ENCODE measurements around the gene MRPL54. TPM values are rescaled to one million over a fixed set of nuclear protein-coding genes. Genes with fewer than 3 reads are reported as not detected.

Gene MRPL54
- 10 to 100 TPM; 58.5 to 75.1 TPM for total RNA-seq

- peaks cover 25 to 31% of the 10 kb centered on the region in 2 donors for H3K4me1 Mint-ChIP-seq (ENCODE audit: low read depth in 2 of 2)
- H3K4me3 Mint-ChIP-seq, result peak within 1 kb of the TSS; percentile 94
- H3K36me3 Mint-ChIP-seq, result no peaks in the 10 kb centered on the region
- peak; percentile 100 for DNase-seq (ENCODE audit: low spot score)
- no peaks in the 10 kb centered on the region for H3K9me3 Mint-ChIP-seq
- H3K27me3 Mint-ChIP-seq, result no peaks in the 10 kb centered on the region
- peak; percentile 92 for ATAC-seq
- H3K27ac Mint-ChIP-seq, result peak within 1 kb of the TSS; percentile 100
Observed at GRCh38 chr19:3762501-3763459, at the start of gene MRPL54. TSS of gene MRPL54 (plus strand) at chr19:3762682. CDS start at chr19:3762701, 19 bp downstream.

DNA sequence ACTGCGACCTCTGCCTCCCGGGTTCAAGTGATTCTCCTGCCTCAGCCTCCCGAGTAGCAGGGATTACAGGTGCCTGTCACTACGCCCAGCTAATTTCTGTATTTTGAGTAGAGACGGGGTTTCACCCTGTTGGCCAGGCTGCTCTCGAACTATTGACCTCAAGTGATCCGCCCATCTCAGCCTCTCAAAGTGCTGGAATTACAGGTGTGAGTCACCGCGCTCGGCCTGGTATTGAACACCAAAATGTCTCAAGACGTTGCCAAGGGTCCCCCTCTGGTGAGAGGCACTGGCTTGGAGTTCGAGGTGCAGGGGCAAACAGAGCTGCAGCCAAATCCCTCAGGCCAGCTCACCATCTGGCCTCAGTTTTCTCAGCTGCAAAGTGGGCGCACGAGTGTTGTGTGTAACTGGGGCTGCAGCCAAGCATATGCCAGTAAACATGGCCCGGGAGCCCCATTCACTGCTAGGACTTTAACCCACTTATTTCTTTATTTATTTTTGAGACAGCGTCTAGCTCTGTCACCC lies 46.3 kb upstream of the MRPL54 start:
- ATAC-seq (no peak), DNase-seq (ENCODE audit: low spot score) (peak; percentile 44)
- Mint-ChIP-seq H3K27me3 (no peaks in the 10 kb centered on the region), H3K4me1 (ENCODE audit: low read depth in 2 of 2) (peaks cover 0 to 4% of the 10 kb centered on the region in 2 donors), H3K27ac (no peak overlapping the region), H3K9me3 (no peaks in the 10 kb centered on the region), H3K4me3 (no peak overlapping the region), H3K36me3 (no peaks in the 10 kb centered on the region)

DNA sequence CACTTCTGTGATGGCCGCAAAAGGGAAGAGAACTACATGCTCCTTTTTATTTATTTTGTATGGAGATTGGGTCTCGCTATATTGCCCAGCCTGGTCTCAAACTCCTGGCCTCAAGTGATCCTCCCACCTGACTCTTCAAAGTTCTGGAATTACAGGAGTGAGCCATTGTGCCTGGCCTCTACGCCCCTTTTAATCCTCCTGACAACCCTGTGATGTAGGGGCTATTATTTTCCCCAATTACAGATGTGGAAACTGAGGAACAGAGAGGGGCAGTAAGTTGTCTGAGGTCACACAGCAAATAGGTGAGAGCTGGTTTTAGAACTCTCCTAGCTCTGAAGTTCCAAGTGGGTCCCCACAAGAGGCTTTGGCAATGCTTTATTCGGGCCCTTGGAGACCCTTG lies 42.6 kb upstream of the MRPL54 start:
- H3K4me3 Mint-ChIP-seq, result no peak overlapping the region
- no peak for DNase-seq (ENCODE audit: low spot score)
- H3K4me1 Mint-ChIP-seq (ENCODE audit: low read depth in 2 of 2), result peaks cover 0 to 6% of the 10 kb centered on the region in 2 donors
- H3K27me3 Mint-ChIP-seq, result no peaks in the 10 kb centered on the region
- no peaks in the 10 kb centered on the region for H3K9me3 Mint-ChIP-seq
- no peak overlapping the region for H3K27ac Mint-ChIP-seq
- ATAC-seq, result no peak
- no peaks in the 10 kb centered on the region for H3K36me3 Mint-ChIP-seq

DNA sequence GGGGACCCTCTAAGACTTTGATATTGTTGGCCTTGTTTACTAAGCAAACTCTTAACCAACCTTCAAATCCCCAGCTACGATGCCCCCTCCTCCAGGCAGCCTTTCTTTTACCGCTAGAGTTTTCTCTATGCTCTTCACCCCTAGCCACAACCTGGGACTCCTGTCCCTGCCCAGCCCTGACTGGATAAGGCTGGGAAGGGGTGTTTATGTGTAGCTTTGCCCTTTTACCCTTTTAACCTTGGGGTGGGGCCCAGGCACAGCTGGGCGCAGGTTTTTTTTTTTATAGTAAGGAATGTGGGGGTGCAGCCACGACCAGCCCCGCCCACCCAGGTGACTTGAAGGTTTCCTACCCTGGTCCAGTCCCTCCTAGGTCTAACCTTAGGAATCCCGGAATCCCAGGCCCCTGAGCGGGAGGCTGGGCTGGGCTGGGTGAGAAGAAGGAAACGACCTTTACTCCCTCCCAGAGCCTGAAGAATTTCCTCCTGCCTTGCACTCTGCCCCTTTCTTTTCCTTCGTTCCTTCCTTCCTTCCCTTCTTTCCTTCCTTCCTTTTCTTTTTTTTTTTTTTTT lies 42.0 kb upstream of the MRPL54 start:
- ATAC-seq, result no peak
- Mint-ChIP-seq H3K27ac (no peak overlapping the region), H3K9me3 (no peaks in the 10 kb centered on the region), H3K36me3 (no peaks in the 10 kb centered on the region), H3K27me3 (no peaks in the 10 kb centered on the region), H3K4me1 (ENCODE audit: low read depth in 2 of 2) (peaks cover 0 to 6% of the 10 kb centered on the region in 2 donors), H3K4me3 (peak overlapping the region; percentile 47)
- DNase-seq (ENCODE audit: low spot score), result peak; percentile 18

GRCh38 chr19:3721131-3721886 lies 41.2 kb upstream of the MRPL54 start:
- no peaks in the 10 kb centered on the region for H3K27me3 Mint-ChIP-seq
- peak; percentile 86 to 94 for ATAC-seq
- no peaks in the 10 kb centered on the region for H3K36me3 Mint-ChIP-seq
- peak overlapping the region; percentile 47 for H3K4me3 Mint-ChIP-seq
- H3K4me1 Mint-ChIP-seq (ENCODE audit: low read depth in 2 of 2), result peaks cover 0 to 6% of the 10 kb centered on the region in 2 donors
- no peak overlapping the region for H3K27ac Mint-ChIP-seq
- no peaks in the 10 kb centered on the region for H3K9me3 Mint-ChIP-seq
- peak; percentile 90 for DNase-seq (ENCODE audit: low spot score)

DNA sequence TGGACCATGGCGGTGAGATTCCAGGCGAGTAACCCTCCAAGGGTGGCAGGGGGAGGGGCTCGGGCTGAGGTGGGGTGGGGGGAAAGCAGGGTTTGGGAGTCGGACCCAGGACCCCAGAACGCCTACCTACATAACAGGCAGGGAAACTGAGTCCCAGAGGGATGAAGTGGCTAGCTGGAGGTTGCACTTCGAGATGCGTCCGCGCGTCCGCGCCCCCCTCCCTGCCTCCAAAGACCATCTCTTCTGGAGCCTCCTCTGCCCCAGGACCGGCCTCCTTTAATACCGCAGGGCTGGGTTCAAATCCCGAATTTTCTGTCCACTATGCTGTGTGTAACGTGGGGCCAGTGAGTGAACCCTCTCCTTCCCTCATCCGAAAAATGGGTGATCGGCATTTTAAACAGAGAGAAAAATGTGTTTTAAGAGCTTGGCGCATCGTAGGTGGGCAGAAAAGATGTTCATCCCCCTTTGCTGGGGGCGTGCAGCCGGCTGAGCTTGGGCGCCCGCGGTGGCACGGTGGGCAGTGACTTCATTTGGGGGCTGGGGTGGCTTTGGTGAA lies 40.5 kb upstream of the MRPL54 start:
- peak overlapping the region; percentile 34 for H3K4me3 Mint-ChIP-seq
- H3K27me3 Mint-ChIP-seq, result no peaks in the 10 kb centered on the region
- H3K27ac Mint-ChIP-seq, result no peak overlapping the region
- DNase-seq (ENCODE audit: low spot score) (peak; percentile 34), ATAC-seq (no peak)
- no peaks in the 10 kb centered on the region for H3K9me3 Mint-ChIP-seq
- no peaks in the 10 kb centered on the region for H3K36me3 Mint-ChIP-seq
- H3K4me1 Mint-ChIP-seq (ENCODE audit: low read depth in 2 of 2), result peaks cover 0 to 6% of the 10 kb centered on the region in 2 donors

- Mint-ChIP-seq H3K4me3 (peak overlapping the region; percentile 34), H3K27me3 (no peaks in the 10 kb centered on the region), H3K4me1 (ENCODE audit: low read depth in 2 of 2) (peaks cover 0 to 6% of the 10 kb centered on the region in 2 donors), H3K9me3 (no peaks in the 10 kb centered on the region), H3K27ac (no peak overlapping the region), H3K36me3 (no peaks in the 10 kb centered on the region)
- DNase-seq (ENCODE audit: low spot score) (peak; percentile 49), ATAC-seq (no peak)
Observed at GRCh38 chr19:3722443-3723109, 39.9 kb upstream of the MRPL54 start.

- Mint-ChIP-seq H3K27me3 (no peaks in the 10 kb centered on the region), H3K36me3 (no peaks in the 10 kb centered on the region), H3K4me3 (no peak overlapping the region), H3K27ac (no peak overlapping the region), H3K9me3 (no peaks in the 10 kb centered on the region), H3K4me1 (ENCODE audit: low read depth in 2 of 2) (peaks cover 0 to 6% of the 10 kb centered on the region in 2 donors)
- no peak for ATAC-seq
- DNase-seq (ENCODE audit: low spot score), result no peak
Observed at GRCh38 chr19:3723110-3723488, 39.4 kb upstream of the MRPL54 start.

DNA sequence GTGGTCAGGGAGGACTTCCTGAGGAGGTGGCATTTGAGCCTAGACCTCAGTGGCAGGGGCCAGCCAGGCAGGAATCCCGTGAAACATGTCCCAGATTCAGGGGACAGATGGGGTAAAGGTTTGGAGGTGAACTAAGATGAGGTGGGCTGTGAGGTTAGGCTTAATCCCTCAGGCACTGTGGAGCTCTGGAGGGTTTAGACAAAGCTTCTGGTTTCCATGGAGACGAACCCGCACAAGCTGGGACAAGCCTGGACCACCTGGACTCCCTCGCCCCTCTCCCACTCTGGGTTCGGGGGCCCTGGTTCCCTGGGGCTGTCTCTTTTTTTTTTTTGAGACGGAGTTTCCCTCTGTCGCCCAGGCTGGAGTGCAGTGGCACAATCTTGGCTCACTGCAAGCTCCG lies 38.6 kb upstream of the MRPL54 start:
- DNase-seq (ENCODE audit: low spot score), result peak; percentile 39
- no peaks in the 10 kb centered on the region for H3K27me3 Mint-ChIP-seq
- peaks cover under 1 to 6% of the 10 kb centered on the region in 2 donors for H3K4me1 Mint-ChIP-seq (ENCODE audit: low read depth in 2 of 2)
- no peaks in the 10 kb centered on the region for H3K9me3 Mint-ChIP-seq
- H3K36me3 Mint-ChIP-seq, result no peaks in the 10 kb centered on the region
- ATAC-seq, result no peak
- no peak overlapping the region for H3K4me3 Mint-ChIP-seq
- H3K27ac Mint-ChIP-seq, result no peak overlapping the region

DNA sequence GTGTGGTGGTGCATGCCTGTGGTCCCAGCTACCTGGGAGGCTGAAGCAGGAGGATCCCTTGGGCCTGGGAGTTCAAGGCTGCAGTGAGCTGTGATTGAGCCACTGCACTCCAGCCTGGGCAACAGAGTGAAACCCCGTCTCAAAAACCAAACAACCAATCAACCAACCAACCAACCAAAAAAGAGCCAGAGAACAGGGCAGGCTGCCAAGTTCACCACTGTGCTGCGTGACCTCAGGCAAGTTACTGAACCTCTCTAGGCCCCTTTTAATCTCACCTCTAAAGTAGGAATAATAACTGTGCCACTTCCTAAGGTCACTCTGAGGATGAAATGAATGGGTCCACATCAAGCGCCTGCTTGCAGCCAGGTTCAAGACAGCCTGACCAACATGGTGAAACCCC lies 37.4 kb upstream of the MRPL54 start:
- peaks cover 5% of the 10 kb centered on the region in 2 donors for H3K4me1 Mint-ChIP-seq (ENCODE audit: low read depth in 2 of 2)
- no peak overlapping the region for H3K4me3 Mint-ChIP-seq
- H3K27ac Mint-ChIP-seq, result no peak overlapping the region
- no peaks in the 10 kb centered on the region for H3K27me3 Mint-ChIP-seq
- no peak for ATAC-seq
- H3K9me3 Mint-ChIP-seq, result no peaks in the 10 kb centered on the region
- H3K36me3 Mint-ChIP-seq, result no peaks in the 10 kb centered on the region
- peak; percentile 35 for DNase-seq (ENCODE audit: low spot score)

DNA sequence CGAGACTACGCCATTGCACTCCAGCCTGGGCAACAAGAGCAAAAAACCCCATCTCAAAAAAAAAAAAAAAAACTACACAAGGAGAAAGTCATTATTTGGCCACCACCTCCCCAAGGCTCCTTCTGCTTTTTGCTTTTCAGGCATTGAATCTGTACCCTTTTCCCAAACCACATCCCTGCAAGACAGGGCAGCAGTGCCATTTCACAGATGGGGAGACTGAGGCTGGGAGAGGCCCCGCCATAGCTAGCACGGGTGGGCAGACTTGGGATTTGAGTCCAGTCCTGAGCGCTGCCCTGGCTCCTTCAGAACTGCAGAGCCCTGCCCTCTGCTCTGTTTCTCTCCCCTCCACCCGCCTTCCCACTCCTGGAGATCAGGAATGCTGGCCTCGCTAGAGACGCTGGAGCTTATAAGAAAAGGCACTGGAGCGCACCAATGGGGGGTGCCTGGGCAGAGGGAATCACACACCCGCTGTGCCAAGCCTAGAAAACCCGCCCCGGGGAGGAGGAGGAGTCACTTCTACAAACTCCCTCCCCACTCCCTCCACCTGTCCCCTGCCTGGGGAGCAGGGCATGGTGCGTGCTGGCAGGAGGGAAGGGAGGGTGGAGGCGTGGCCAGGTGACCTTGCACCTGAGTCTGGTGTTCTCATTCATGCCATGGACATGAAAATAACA lies 36.7 kb upstream of the MRPL54 start:
- Mint-ChIP-seq H3K36me3 (no peaks in the 10 kb centered on the region), H3K27ac (no peak overlapping the region), H3K4me1 (ENCODE audit: low read depth in 2 of 2) (peaks cover 5 to 6% of the 10 kb centered on the region in 2 donors), H3K27me3 (no peaks in the 10 kb centered on the region), H3K4me3 (no peak overlapping the region), H3K9me3 (no peaks in the 10 kb centered on the region)
- peak; percentile 51 for DNase-seq (ENCODE audit: low spot score)
- no peak for ATAC-seq

DNA sequence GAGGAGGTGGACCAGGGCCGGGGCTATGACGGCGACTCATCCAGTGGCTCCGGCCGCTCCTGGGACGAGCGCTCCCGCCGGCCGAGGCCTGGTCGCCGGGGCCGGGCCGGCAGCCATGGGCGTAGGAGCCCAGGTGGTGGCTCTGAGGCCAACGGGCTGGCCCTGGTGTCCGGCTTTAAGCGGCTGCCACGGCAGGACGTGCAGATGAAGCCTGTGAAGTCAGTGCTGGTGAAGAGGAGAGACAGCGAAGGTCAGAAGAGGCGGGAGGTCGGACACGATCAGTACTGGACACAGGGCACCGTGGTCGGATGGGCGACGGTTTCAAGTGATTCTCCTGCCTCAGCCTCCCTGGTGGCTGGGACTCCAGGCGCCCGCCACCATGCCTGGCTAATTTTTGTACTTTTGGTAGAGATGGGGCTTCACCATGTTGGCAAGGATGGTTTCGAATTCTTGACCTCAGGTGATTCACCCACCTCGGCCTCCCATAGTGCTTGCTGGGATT lies 32.0 kb upstream of the MRPL54 start:
- Mint-ChIP-seq H3K4me3 (no peak overlapping the region), H3K27me3 (no peaks in the 10 kb centered on the region), H3K4me1 (ENCODE audit: low read depth in 2 of 2) (peaks cover 5 to 6% of the 10 kb centered on the region in 2 donors), H3K36me3 (no peaks in the 10 kb centered on the region), H3K27ac (no peak overlapping the region), H3K9me3 (no peaks in the 10 kb centered on the region)
- ATAC-seq (no peak), DNase-seq (ENCODE audit: low spot score) (peak; percentile 50)

Measured in natural killer cell treated with Interleukin-12 subunit alpha and Interleukin-12 subunit beta and Interleukin-15 and Interleukin-18, amount 100 ng/mL, for 72 hours (primary cell).